ENCODE data around the gene SYT17.

- TF ChIP-seq ZNF391 (tag by site-specific recombination; IDR thresholded peaks at IDR 0.05; ENCODE audit: borderline replicate concordance, low read depth) = no peak
- no peak for TF ChIP-seq CTCF (tag by site-specific recombination; IDR thresholded peaks at IDR 0.05)
- no peak for TF ChIP-seq SP3 (tag by site-specific recombination; IDR thresholded peaks at IDR 0.05)
- TF ChIP-seq KLF16 (tag by site-specific recombination; IDR thresholded peaks at IDR 0.05) = no peak
- TF ChIP-seq ZSCAN4 (tag by site-specific recombination; IDR thresholded peaks at IDR 0.05) = no peak
- TF ChIP-seq, protein P1, sequence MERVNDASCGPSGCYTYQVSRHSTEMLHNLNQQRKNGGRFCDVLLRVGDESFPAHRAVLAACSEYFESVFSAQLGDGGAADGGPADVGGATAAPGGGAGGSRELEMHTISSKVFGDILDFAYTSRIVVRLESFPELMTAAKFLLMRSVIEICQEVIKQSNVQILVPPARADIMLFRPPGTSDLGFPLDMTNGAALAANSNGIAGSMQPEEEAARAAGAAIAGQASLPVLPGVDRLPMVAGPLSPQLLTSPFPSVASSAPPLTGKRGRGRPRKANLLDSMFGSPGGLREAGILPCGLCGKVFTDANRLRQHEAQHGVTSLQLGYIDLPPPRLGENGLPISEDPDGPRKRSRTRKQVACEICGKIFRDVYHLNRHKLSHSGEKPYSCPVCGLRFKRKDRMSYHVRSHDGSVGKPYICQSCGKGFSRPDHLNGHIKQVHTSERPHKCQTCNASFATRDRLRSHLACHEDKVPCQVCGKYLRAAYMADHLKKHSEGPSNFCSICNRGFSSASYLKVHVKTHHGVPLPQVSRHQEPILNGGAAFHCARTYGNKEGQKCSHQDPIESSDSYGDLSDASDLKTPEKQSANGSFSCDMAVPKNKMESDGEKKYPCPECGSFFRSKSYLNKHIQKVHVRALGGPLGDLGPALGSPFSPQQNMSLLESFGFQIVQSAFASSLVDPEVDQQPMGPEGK (tag by site-specific recombination; IDR thresholded peaks at IDR 0.05) = no peak
- TF ChIP-seq YY1 (tag by site-specific recombination; IDR thresholded peaks at IDR 0.05) = no peak
- no peak for TF ChIP-seq ZBTB11 (tag by site-specific recombination; conservative IDR thresholded peaks at IDR 0.05; ENCODE audit: low read depth)
- no peak for TF ChIP-seq ZNF148 (tag by site-specific recombination; IDR thresholded peaks at IDR 0.05; ENCODE audit: borderline replicate concordance)
These were observed 98.7 kb downstream of the SYT17 start for GRCh38 chr16:19266774-19267173.
